ENCODE measurements around the gene ALKBH2. TPM values are rescaled to one million over a fixed set of nuclear protein-coding genes. Genes with fewer than 3 reads are reported as not detected.

Gene ALKBH2
- total RNA-seq, 2 donors from 2014 or later = 3.9 to 8.5 TPM

DNA sequence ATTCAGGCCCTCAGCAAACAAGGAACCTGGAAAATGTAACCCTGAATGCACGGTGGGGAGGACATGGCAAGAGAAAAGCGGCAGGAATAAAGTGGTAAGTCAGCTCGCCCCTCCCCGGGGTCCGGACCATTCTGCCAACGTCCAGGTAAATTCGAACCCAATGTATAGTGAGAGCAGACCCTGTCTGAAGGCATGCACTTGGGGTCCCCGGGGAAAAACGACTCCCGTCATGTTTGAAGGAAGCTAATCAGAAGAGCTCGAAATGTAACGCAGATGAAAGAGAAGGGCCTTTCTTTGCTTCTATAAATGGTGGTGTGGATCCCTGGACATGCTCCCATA is 23.3 kb upstream of the ALKBH2 start:
- DNase-seq (ENCODE audit: low spot score) = no peak
- Histone ChIP-seq H3K4me3 (peak overlapping the region; percentile 32 to 43), H3K27ac (peak overlapping the region; percentile 94 to 95), H3K36me3 (no peaks in the 10 kb centered on the region), H3K4me1 (peaks cover 0 to 92% of the 10 kb centered on the region in 2 donors), H3K27me3 (no peaks in the 10 kb centered on the region), H3K9me3 (no peaks in the 10 kb centered on the region)
- TF ChIP-seq, protein P1, sequence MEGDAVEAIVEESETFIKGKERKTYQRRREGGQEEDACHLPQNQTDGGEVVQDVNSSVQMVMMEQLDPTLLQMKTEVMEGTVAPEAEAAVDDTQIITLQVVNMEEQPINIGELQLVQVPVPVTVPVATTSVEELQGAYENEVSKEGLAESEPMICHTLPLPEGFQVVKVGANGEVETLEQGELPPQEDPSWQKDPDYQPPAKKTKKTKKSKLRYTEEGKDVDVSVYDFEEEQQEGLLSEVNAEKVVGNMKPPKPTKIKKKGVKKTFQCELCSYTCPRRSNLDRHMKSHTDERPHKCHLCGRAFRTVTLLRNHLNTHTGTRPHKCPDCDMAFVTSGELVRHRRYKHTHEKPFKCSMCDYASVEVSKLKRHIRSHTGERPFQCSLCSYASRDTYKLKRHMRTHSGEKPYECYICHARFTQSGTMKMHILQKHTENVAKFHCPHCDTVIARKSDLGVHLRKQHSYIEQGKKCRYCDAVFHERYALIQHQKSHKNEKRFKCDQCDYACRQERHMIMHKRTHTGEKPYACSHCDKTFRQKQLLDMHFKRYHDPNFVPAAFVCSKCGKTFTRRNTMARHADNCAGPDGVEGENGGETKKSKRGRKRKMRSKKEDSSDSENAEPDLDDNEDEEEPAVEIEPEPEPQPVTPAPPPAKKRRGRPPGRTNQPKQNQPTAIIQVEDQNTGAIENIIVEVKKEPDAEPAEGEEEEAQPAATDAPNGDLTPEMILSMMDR (IDR thresholded peaks at IDR 0.05) = no peak

DNA sequence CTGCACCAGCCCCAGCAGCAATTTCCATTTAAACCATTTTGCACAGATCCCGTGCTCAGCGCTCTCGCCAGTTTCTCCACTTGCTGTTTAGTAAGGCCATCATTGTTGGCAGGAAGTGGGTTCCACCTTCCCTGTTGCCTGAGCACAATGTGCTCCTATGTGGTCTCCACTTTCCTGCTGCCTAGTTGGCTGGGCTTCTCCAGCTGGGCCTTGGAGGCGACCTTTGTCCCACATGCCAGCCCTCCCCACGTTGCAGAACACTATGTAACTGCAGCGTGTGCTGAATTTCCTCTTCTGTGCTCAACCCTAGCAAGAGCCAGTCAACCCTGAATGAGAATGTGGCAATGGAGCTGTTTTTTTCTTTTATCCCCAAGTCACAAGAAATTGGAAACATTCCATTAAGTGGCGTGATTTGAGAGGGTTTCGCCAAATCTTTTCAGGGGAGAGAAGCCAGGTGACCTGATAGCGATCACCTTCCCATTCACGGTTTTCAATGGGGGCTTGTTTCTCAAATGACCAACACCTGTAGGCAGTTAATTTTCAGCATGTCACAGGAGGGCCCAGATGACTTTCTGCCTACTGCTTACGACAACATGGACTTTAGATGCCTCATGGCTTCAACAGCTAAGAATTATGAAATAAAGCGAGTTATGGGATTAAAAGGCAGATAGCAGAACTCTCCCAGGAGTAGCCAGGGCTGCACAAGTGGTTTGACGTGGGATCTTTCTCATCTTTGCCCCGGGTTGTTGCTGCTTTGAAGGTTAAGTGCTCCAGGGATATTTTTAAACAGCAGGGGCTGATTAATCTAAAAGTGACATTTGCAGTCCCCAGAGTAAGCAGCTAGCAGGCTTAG is 22.7 kb upstream of the ALKBH2 start, which contains the start of gene ACACB:
Gene ACACB, plus strand, starts transcription at position 830 of the 853 bp plus-strand sequence. CDS start 22,819 bp downstream, outside the sequence.
- peaks cover 0 to 90% of the 10 kb centered on the region in 2 donors for H3K4me1 ChIP-seq

DNA sequence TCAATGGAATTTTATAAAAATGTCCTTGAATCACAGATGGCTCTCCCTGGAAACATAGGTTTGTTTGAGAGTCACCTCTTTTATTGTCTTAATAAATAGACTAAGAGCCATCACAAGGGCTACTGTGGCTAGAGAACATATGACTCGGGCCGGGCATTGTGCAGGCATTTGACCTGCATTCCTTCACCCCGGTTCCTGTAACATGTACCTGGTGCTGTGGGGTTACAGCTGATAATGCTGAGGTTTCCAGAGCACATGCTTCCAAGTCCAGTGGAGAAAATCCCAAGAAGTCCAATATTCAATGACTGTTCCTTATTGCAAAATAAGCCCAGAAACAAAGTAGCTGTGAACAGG is 22.1 kb upstream of the ALKBH2 start:
- Histone ChIP-seq H3K9me3 (no peaks in the 10 kb centered on the region), H3K4me3 (no peak overlapping the region), H3K36me3 (no peaks in the 10 kb centered on the region), H3K4me1 (peaks cover 0 to 90% of the 10 kb centered on the region in 2 donors), H3K27ac (peak overlapping the region; percentile 94 to 95), H3K27me3 (no peaks in the 10 kb centered on the region)
- TF ChIP-seq, protein P1 (IDR thresholded peaks at IDR 0.05) = no peak
- no peak for DNase-seq (ENCODE audit: low spot score)

More for the DNA sequence above, 22.7 kb upstream of the ALKBH2 start, which contains the start of gene ACACB:
- TF ChIP-seq, protein P1 (IDR thresholded peaks at IDR 0.05) = no peak
- Histone ChIP-seq H3K9me3 (no peaks in the 10 kb centered on the region), H3K4me3 (peak within 1 kb of the TSS; percentile 32 to 43), H3K36me3 (no peaks in the 10 kb centered on the region), H3K27ac (peak within 1 kb of the TSS; percentile 94 to 95), H3K27me3 (no peaks in the 10 kb centered on the region)
- DNase-seq (ENCODE audit: low spot score) = peak; percentile 84

DNA sequence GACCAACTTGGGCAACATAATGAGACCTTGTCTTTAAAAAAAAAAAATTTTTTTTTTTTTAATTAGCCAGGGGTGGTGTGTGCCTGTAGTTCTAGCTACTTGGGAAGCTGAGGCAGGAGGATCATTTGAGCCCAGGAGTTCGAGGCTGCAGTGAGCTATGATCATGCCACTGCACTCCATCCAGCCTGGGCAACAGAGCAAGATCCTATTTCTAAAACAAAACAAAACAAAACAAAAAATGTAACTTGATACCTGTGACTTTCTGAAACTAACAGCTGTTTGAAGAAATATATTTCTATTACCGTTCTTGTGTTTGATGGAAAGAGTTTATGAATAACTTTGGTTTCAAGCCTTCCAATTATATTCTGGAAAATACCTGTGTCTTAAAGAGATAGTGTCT is 21.4 kb upstream of the ALKBH2 start:
- H3K9me3 ChIP-seq = no peaks in the 10 kb centered on the region
- no peak overlapping the region for H3K4me3 ChIP-seq
- no peaks in the 10 kb centered on the region for H3K27me3 ChIP-seq
- DNase-seq (ENCODE audit: low spot score) = no peak
- TF ChIP-seq, protein P1 (IDR thresholded peaks at IDR 0.05) = no peak
- H3K27ac ChIP-seq = peak overlapping the region; percentile 94 to 95
- H3K36me3 ChIP-seq = no peaks in the 10 kb centered on the region
- H3K4me1 ChIP-seq = peaks cover 0 to 87% of the 10 kb centered on the region in 2 donors

DNA sequence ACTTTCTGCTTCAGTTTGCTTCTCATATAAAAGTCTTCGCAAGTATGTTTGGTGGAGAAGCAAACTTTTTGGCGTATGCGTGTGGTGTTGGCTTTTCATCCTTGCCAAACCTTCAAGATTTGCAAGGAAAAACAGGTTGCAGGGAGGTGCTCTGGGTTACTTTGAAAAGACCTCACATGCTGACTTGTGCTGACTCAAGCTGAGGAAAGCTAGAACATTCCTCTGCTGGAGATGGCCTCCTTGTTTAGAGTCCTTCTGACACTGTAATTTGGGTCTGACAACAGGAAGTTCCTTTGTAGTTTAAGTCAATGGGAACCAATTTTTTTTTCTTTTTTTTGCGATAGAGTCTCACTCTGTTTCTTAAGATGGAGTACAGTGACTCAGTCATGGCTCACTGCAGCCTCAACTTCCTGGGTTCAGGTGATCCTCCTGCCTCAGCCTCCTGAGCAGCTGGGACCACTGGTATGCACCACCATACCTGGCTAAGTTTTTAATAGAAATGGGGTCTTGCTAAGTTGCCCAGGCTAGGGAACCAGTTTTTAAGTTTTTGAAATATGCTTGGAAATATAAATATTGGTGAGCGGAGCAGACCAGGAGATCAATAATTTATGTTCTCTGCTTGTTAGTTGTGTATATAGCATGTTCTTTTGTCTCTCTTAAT is 20.5 kb upstream of the ALKBH2 start:
- Histone ChIP-seq H3K9me3 (no peaks in the 10 kb centered on the region), H3K4me1 (peaks cover 0 to 80% of the 10 kb centered on the region in 2 donors), H3K27ac (peak overlapping the region; percentile 94 to 95), H3K36me3 (peaks cover 2% of the 10 kb centered on the region), H3K27me3 (no peaks in the 10 kb centered on the region), H3K4me3 (no peak overlapping the region)
- TF ChIP-seq, protein P1 (IDR thresholded peaks at IDR 0.05) = no peak
- DNase-seq (ENCODE audit: low spot score) = no peak

Measured in right atrium auricular region (tissue), 2 donors.